ENCODE measurements around the gene FXYD1.

DNA sequence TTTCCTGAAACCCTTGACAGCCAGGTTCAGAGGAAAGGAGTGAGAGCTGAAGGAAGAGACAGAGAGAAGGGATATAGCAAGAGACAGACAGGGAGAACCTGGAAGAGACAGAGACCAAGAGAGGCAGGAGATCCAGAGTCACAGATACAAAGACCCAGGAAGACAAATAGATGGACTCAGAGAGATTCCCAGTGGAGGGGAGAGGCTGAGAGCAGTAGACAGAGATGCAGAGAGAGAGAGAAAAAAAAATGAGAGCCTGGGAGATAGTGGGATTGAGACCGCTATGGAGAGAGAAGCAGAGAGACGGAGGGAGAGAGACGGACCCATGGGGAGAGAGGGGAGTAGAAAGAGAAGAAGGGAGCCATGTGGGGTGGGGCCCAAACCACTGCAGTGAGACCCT is 5.2 kb downstream of the FXYD1 start:
- TF ChIP-seq ESRRG (CRISPR knock-in tag; IDR thresholded peaks at IDR 0.05) (no peak), CSDC2 (CRISPR knock-in tag; IDR thresholded peaks at IDR 0.05) (no peak), TOX (CRISPR knock-in tag; IDR thresholded peaks at IDR 0.05; ENCODE audit: borderline replicate concordance) (no peak), ZNF565 (CRISPR knock-in tag; conservative IDR thresholded peaks at IDR 0.05; ENCODE audit: low read depth) (no peak), ZNF8 (CRISPR knock-in tag; IDR thresholded peaks at IDR 0.05) (no peak), ZFP3 (CRISPR knock-in tag; IDR thresholded peaks at IDR 0.05) (no peak), ARNTL (CRISPR knock-in tag; IDR thresholded peaks at IDR 0.05; ENCODE audit: borderline replicate concordance, low read depth) (no peak), TCF4 (CRISPR knock-in tag; IDR thresholded peaks at IDR 0.05; ENCODE audit: borderline replicate concordance) (no peak), RARB (CRISPR knock-in tag; IDR thresholded peaks at IDR 0.05) (no peak)
- TF ChIP-seq, protein P1, sequence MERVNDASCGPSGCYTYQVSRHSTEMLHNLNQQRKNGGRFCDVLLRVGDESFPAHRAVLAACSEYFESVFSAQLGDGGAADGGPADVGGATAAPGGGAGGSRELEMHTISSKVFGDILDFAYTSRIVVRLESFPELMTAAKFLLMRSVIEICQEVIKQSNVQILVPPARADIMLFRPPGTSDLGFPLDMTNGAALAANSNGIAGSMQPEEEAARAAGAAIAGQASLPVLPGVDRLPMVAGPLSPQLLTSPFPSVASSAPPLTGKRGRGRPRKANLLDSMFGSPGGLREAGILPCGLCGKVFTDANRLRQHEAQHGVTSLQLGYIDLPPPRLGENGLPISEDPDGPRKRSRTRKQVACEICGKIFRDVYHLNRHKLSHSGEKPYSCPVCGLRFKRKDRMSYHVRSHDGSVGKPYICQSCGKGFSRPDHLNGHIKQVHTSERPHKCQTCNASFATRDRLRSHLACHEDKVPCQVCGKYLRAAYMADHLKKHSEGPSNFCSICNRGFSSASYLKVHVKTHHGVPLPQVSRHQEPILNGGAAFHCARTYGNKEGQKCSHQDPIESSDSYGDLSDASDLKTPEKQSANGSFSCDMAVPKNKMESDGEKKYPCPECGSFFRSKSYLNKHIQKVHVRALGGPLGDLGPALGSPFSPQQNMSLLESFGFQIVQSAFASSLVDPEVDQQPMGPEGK (CRISPR knock-in tag; IDR thresholded peaks at IDR 0.05; ENCODE audit: borderline replicate concordance): no peak

Data from SK-N-SH treated with all-trans-retinoic acid at 6 μM for 48 hours (cell line).